Motor neuron (in vitro differentiated cells): ENCODE results near the gene MAN1C1. TPM values are rescaled to one million over a fixed set of nuclear protein-coding genes. Genes with fewer than 3 reads are reported as not detected.

ENCODE experiments used
- ATAC-seq, 8 experiments: fragments of 200-7000 bp; cut with Tn5 transposase; replicated peaks in 6 of 8; 2 replicates each; pipeline ENCODE4 v1.8.0; 2021; ENCODE audit warnings: mild to moderate bottlenecking in 8 of 8, moderate library complexity in 8 of 8
- H3K27ac ChIP-seq, 2 donors: fragments of 250-450 bp; sonication (Bioruptor Pico); 2 replicates each; pipeline ENCODE4 v1.9.0; 2021; ENCODE audit warnings: antibody characterized with exemption in 2 of 2, mild to moderate bottlenecking in 2 of 2, moderate library complexity in 1 of 2
- H3K4me1 ChIP-seq, 2 donors: fragments of 250-450 bp; sonication (Bioruptor Pico); replicated peaks in 1 of 2; 2 replicates each; pipeline ENCODE4 v1.6.1; 2021; ENCODE audit warnings: antibody characterized with exemption in 2 of 2, mild to moderate bottlenecking in 2 of 2, moderate library complexity in 1 of 2
- H3K4me3 ChIP-seq, 5 donors: fragments of 250-450 bp; sonication (Bioruptor Pico); 2 replicates each; pipeline ENCODE4 v1.9.0; 2021; ENCODE audit warnings: antibody characterized with exemption in 5 of 5, mild to moderate bottlenecking in 5 of 5, moderate library complexity in 4 of 5
- WGBS, 10 experiments: fragments of 450-650 bp; shearing (Covaris generic); methylation state at CpG; one replicate each; pipeline ENCODE4 v1.0.0; 2022; 5-methylcytosine and 5-hydroxymethylcytosine counted together
- in situ Hi-C, 9 experiments: fragments of 400-800 bp; cut with MboI; loops; one replicate each; pipeline ENCODE4 v1.15.0; 2021; ENCODE audit warnings: low sequenced_read_pairs in 9 of 9, low pct_unique_long_range_greater_than_20kb in 2 of 9; ENCODE audit not compliant: unreplicated experiment in 9 of 9
- total RNA-seq, 8 experiments: library from RNA; unstranded; fragments of 300-600 nt; gene quantifications; 2 replicates each; pipeline versions ENCODE4 v1.2.3 to v1.2.4, GENCODE V29; 2022

Gene MAN1C1
- total RNA-seq, 8 experiments from 2014 or later = 1.2 to 67.4 (median 5.7) TPM

- no peak overlapping the region for H3K4me3 ChIP-seq
- no peak for ATAC-seq
- 85 to 100% (median 96%) methylated on average over 1 to 11 of the region's 20 CpGs; no CpG with 5 or more reads in 4 of the 10 experiments for WGBS, 10 experiments
- H3K27ac ChIP-seq = no peak overlapping the region
- peaks cover 9 to 16% of the 10 kb centered on the region in 2 donors for H3K4me1 ChIP-seq
- in situ Hi-C loops = loop anchor here in 4 of 9 experiments (25.0 kb wide), 2 partner anchors 195 to 570 kb away; partner anchors contain the start of genes MAN1C1 (in 2 of the 4), RSRP1 (in 2 of the 4) and SYF2 (in 2 of the 4)
These were observed 191.1 kb downstream of the MAN1C1 start for GRCh38 chr1:25807480-25808390.

GRCh38 chr1:25808481-25809244 lies 192.1 kb downstream of the MAN1C1 start:
- ATAC-seq = no peak
- 85 to 100% (median 95%) methylated on average over 2 to 16 of the region's 34 CpGs; no CpG with 5 or more reads in 7 of the 10 experiments for WGBS, 10 experiments
- H3K27ac ChIP-seq = no peak overlapping the region
- in situ Hi-C loops = loop anchor here in 4 of 9 experiments (25.0 kb wide), 2 partner anchors 196 to 571 kb away; partner anchors contain the start of genes MAN1C1 (in 2 of the 4), RSRP1 (in 2 of the 4) and SYF2 (in 2 of the 4)
- H3K4me1 ChIP-seq = peaks cover 6 to 10% of the 10 kb centered on the region in 2 donors
- H3K4me3 ChIP-seq = no peak overlapping the region

GRCh38 chr1:25809283-25809926 lies 192.8 kb downstream of the MAN1C1 start:
- no peak for ATAC-seq
- WGBS, 10 experiments = 87 to 100% (median 97%) methylated on average over 1 to 9 of the region's 18 CpGs; no CpG with 5 or more reads in 2 of the 10 experiments
- H3K4me3 ChIP-seq = no peak overlapping the region
- no peak overlapping the region for H3K27ac ChIP-seq
- H3K4me1 ChIP-seq = peaks cover 3 to 6% of the 10 kb centered on the region in 2 donors
- in situ Hi-C loops = loop anchor here in 4 of 9 experiments (25.0 kb wide), 2 partner anchors 197 to 572 kb away; partner anchors contain the start of genes MAN1C1 (in 2 of the 4), RSRP1 (in 2 of the 4) and SYF2 (in 2 of the 4)

- ATAC-seq = peak in 2 of 8 experiments; percentile 2 to 14
- no peak overlapping the region for H3K27ac ChIP-seq
- in situ Hi-C loops = loop anchor here in 4 of 9 experiments (25.0 kb wide), 2 partner anchors 198 to 573 kb away; partner anchors contain the start of genes MAN1C1 (in 2 of the 4), RSRP1 (in 2 of the 4) and SYF2 (in 2 of the 4)
- no peak overlapping the region for H3K4me3 ChIP-seq
- WGBS, 10 experiments = 100% methylated on average over 1 to 2 of the region's 7 CpGs; no CpG with 5 or more reads in 7 of the 10 experiments
- peaks cover 2 to 6% of the 10 kb centered on the region in 2 donors for H3K4me1 ChIP-seq
These were observed 193.3 kb downstream of the MAN1C1 start for GRCh38 chr1:25809929-25810328.

- Histone ChIP-seq H3K4me1 (peaks cover 0 to 6% of the 10 kb centered on the region in 2 donors), H3K27ac (no peak overlapping the region), H3K4me3 (no peak overlapping the region)
- ATAC-seq = peak; percentile 54 to 89 (median 67)
- in situ Hi-C loops = loop anchor here in 4 of 9 experiments (25.0 kb wide), 2 partner anchors 198 to 573 kb away; partner anchors contain the start of genes MAN1C1 (in 2 of the 4), RSRP1 (in 2 of the 4) and SYF2 (in 2 of the 4)
- 6 to 100% (median 60%) methylated on average over 2 to 17 of the region's 21 CpGs; no CpG with 5 or more reads in 3 of the 10 experiments for WGBS, 10 experiments
These were observed 194.0 kb downstream of the MAN1C1 start for GRCh38 chr1:25810341-25811299.

GRCh38 chr1:25811384-25812082 lies 194.9 kb downstream of the MAN1C1 start:
- ATAC-seq = no peak
- no peak overlapping the region for H3K27ac ChIP-seq
- no peak overlapping the region for H3K4me3 ChIP-seq
- in situ Hi-C loops = loop anchor here in 4 of 9 experiments (25.0 kb wide), 2 partner anchors 199 to 574 kb away; partner anchors contain the start of genes MAN1C1 (in 2 of the 4), RSRP1 (in 2 of the 4) and SYF2 (in 2 of the 4)
- peaks cover 0 to 6% of the 10 kb centered on the region in 2 donors for H3K4me1 ChIP-seq
- WGBS, 10 experiments = 60 to 100% (median 84%) methylated on average over 1 to 11 of the region's 13 CpGs; no CpG with 5 or more reads in 1 of the 10 experiments

- ATAC-seq = no peak
- Histone ChIP-seq H3K4me1 (peaks cover 0 to 6% of the 10 kb centered on the region in 2 donors), H3K27ac (no peak overlapping the region), H3K4me3 (no peak overlapping the region)
- WGBS, 10 experiments = 60 to 88% (median 80%) methylated on average over 1 to 11 of the region's 11 CpGs; no CpG with 5 or more reads in 1 of the 10 experiments
- in situ Hi-C loops = loop anchor here in 4 of 9 experiments (25.0 kb wide), 2 partner anchors 201 to 576 kb away; partner anchors contain the start of genes MAN1C1 (in 2 of the 4), RSRP1 (in 2 of the 4) and SYF2 (in 2 of the 4)
These were observed 196.6 kb downstream of the MAN1C1 start for GRCh38 chr1:25813071-25813733.

- 80 to 100% (median 89%) methylated on average over 1 to 17 of the region's 24 CpGs; no CpG with 5 or more reads in 4 of the 10 experiments for WGBS, 10 experiments
- no peak overlapping the region for H3K27ac ChIP-seq
- ATAC-seq = no peak
- in situ Hi-C loops = loop anchor here in 4 of 9 experiments (25.0 kb wide), 2 partner anchors 202 to 577 kb away; partner anchors contain the start of genes MAN1C1 (in 2 of the 4), RSRP1 (in 2 of the 4) and SYF2 (in 2 of the 4)
- H3K4me1 ChIP-seq = peaks cover 6 to 10% of the 10 kb centered on the region in 2 donors
- H3K4me3 ChIP-seq = no peak overlapping the region
These were observed 197.3 kb downstream of the MAN1C1 start for GRCh38 chr1:25813734-25814471.

GRCh38 chr1:25814549-25815087 lies 198.0 kb downstream of the MAN1C1 start:
- WGBS, 10 experiments = 50 to 95% (median 93%) methylated on average over 1 to 7 of the region's 7 CpGs; no CpG with 5 or more reads in 5 of the 10 experiments
- H3K4me3 ChIP-seq = no peak overlapping the region
- ATAC-seq = no peak
- in situ Hi-C loops = loop anchor here in 4 of 9 experiments (25.0 kb wide), 2 partner anchors 202 to 577 kb away; partner anchors contain the start of genes MAN1C1 (in 2 of the 4), RSRP1 (in 2 of the 4) and SYF2 (in 2 of the 4)
- no peak overlapping the region for H3K27ac ChIP-seq
- peaks cover 8 to 12% of the 10 kb centered on the region in 2 donors for H3K4me1 ChIP-seq
